HG03039 (cell line): ENCODE results near the gene HACD3.

Source experiments
- ATAC-seq: cut with Tn5 transposase; IDR thresholded peaks from one replicate; pipeline ENCODE4 v1.9.1; 2021; ENCODE audit warnings: mild to moderate bottlenecking, moderate library complexity; ENCODE audit not compliant: unreplicated experiment

Gene HACD3, protein sequence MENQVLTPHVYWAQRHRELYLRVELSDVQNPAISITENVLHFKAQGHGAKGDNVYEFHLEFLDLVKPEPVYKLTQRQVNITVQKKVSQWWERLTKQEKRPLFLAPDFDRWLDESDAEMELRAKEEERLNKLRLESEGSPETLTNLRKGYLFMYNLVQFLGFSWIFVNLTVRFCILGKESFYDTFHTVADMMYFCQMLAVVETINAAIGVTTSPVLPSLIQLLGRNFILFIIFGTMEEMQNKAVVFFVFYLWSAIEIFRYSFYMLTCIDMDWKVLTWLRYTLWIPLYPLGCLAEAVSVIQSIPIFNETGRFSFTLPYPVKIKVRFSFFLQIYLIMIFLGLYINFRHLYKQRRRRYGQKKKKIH

DNA sequence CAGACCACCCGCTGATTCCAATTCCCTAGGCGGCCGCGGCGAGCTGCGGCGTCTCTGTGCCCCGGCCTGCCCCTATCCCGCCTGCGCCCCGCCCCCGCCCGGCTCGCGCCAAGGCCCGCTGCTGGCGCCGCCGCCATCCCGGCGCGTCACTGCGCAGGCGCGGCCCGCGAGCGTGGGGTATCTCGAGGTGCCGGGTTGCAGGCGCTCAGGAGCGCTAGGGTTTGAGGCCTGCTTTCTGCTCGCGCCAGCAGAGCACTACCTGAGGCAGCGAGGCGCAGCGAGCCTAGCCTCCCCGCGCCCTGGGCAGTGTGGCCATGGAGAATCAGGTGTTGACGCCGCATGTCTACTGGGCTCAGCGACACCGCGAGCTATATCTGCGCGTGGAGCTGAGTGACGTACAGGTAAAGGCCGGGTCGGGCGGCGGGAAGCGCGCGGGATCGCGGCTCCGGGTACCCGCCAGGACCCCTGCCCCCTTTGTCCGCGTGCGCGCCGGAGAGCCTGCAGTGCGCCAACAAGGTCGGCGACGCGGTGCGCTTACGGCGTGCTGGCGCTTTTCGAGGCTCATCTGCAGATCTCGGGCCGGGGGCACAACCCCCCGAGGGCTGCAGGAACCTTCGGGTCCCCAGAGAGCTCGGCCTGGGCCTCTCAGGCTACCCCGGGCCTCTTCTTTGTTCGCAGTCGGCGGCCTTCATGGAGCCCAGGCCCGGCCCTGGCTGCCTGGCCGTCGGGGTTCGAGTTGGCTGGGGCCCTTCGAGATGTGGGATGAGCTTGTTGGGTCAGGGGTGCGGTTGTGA is at the start of gene HACD3:
TSS of gene HACD3 (plus strand) at position 146 of the 794 bp plus-strand sequence. CDS start at position 315, 169 bp downstream.
- peak; percentile 74 for ATAC-seq

DNA sequence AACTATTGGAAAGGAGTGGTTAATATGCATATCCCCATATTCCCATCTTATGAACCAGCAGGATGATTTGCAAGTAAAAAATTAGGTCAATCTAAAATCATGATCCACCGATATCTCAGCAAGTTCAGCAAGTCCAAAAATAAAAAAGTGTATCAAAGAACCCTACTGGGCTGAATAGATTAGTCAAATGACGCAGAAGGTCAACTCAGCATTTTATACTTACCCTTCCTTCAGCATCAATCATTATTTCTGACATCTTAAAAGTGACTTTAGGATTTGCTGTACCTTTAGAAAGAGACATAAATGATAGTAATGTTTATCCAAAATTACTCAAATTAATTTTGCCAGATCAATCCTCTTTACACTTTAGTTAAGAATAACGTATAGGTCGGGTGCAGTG is 45.4 kb upstream of the HACD3 start:
- ATAC-seq: no peak

DNA sequence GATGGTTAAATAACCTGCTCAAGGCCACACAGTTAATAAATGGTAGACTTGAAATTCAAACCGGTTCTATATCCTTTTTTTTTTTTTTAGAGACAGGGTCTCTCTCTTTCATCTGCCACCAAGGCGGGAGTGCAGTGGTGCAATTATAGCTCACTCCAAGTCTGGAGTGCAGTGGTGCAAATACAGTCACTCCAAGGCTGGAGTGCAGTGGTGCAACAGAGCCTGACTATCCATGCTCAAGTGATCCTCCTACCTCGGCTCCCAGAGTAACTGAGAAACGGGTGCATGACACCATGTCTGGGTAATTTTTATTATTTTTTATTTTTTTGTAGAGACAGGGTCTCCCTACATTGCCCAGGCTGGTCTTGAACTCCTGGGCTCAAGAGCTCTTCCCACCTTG is 36.2 kb upstream of the HACD3 start:
- ATAC-seq: no peak

DNA sequence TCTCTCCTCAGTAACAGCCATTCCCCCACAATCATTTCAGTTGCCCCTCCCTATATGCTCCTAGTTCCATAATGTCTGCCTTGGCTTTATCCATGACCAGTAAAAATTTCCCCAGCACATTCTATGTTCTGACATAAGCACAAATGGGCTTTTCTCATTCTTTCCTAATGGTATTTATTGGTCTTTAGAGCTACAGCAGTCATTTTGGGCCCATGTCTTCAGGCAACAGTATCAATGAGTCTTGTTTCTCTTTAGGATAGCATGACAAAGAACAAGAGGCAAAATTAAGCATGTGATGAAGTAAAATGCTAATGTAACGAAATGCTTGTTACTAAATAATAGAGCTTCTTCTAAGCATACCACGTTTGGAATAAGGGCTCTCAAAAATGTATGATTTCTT is 20.9 kb upstream of the HACD3 start:
- ATAC-seq: no peak

DNA sequence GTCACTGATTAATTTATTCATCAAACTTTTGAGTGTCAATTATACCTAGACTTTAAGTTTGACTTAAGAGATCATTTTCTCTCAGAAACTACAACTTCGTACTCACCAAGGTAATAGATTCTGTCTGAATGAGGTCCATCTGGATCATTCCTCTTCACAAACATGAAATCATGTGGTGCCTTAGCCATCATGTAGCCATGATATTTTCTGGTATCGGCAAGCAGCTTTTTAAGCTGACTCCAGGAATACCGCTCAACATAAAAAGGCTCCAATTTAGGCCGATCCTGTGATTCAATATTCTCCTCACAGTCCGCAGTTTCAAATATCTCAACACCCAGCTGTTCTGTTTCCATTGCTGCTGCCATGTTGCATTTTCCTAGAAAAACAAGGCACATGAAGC is 18.1 kb upstream of the HACD3 start:
- no peak for ATAC-seq

DNA sequence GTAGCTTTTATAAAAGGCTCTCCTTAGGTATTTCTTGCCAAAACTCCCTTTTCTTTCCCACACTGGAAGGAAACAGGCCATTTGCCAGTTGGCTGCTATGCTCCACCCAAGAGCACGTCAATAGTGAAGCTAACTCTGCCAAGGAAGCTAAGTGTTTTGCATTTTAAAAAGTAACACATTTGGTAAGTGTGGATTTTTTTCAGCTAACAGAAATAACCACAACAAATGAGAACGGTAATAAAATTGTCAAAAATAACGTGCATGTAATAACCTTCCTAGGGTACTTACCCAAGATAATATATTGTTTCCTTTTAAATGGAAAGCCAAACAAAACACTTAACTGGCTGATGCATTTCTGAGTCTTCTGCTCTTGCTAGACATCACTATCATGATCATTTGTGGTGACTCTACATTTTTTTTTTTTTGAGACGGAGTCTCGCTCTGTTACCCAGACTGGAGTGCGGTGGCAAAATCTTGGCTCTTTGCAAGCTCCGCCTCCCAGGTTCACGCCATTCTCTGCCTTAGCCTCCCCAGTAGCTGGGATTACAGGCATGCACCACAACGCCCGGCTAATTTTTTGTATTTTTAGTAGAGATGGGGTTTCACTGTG is 17.4 kb upstream of the HACD3 start:
- no peak for ATAC-seq

DNA sequence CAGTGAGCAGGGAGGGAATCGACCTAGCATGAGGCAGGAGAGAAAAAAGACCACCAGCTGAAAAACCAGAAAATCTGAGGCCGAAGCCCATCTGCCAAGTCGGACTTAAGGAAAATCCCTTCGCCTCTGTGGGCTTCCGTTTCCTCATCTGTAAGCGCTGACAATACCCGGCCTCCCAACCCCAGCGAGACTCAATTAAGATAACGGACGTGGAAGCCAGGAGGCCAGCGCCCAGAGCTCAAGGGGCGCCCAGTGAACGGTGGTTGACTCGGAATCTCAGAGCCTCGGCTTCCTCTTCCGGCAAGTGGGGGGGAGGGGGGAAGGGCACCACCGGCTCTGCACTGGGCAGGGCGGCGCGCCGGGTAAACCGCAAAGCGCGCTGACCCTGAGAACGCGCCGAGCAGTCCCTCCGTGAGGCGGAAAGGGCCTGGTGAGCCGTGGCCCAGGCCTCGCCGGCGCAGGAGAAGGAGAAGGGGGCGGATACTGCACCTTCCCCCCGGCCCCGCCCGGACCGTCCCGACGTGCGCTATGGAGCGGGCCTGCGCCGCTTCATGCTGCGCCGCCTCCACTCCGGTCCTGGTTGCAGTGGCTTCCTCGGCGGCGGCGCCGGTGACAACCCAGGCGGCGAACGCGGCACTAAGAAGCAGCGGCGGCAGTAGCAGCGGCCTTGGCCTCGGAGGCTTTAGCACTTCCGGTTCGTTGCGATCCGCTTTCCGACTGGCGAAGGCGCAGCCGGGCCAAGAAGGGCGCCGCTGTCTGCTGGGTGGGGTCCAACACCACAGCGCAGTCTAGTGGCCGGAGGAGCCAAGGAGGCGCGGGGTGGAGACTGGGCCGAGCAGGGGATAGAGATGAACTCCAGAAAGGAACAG is 13.0 kb upstream of the HACD3 start, which contains the start of gene DPP8:
TSS of gene DPP8 (minus strand) at position 693 of the 869 bp plus-strand sequence. CDS start 5,136 bp downstream, outside the sequence.
- peak; percentile 92 for ATAC-seq

DNA sequence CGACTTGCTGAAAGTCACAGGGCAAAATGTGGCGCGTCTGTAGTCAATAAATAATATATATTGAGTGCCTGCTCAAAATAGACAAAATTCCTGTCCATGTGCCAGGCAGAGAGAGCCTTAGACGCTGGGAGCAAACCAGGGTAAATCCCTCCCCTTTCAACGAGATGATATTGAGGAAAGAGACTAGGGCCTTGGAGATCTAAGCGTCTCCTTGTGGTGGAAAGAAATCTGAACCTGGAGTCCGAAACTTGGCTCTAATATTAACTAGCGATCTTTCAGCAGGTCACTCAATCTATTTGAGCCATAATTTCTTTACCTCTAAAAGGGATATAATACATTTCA is 12.4 kb upstream of the HACD3 start:
- no peak for ATAC-seq

DNA sequence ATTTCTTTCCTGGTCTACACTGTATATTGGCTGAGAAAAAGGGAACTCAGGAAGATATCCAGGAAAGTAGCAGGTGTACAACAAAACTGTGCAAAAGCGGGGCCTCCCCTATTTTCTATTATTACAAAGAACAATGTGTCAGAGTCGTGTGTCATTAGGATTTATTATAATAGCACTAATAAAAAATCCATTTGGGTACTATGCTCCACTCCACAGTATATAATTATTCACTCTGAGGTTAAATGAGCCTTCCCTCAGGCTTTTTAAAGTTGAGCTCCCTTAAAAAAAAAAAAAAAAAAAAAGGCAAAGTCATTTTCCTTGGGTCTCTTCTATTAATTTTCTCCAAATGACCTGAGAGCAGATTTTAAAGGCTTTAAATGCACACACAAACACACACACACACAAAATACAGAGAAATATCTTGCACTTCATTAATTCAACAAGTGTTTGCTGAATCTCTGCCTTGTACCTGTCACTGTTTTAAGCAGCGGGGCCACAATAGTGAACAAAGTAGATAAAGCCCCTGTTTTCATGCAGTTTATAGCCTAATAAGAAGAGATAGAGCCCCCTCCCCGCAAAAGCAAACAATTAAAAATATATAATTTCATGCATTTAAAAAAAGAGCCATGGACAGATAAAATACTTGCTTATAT is 11.5 kb upstream of the HACD3 start:
- no peak for ATAC-seq

DNA sequence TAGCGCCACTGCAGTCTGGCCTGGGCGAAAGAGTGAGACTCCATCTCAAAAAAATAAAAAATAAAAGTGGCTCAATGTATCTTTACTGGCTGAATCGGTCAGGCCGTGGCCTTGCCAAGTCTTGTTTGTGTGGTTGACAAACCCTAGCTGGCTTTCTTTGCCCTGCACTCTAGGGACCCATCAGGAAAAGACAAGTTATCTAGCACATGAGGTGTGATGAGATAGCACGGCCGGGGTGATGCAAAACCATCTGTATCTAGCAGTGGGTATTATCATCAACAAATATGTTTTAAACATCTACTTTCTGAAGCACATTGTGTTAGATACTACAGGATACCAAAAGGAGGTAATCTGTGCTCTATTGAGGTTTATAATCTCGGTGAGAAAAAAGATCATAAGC is 8.9 kb upstream of the HACD3 start:
- no peak for ATAC-seq

DNA sequence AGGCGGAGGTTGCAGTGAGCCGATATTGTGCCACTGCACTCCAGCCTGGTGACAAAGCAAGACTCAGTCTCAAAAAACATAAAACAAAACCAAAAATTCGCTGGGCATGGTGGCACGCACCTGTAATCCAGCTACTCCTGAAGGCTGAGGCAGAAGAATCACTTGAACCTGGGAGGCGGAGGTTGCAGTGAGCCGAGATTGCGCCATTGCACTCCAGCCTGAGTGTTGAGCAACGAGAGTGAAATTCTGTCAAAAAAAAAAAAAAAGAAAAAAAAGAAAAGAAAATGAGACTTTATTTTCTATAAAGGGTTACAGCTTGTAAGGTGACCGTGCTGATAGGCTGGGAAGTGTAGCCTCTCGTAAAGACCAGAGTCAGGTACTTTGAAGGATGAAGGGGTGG is 6.0 kb upstream of the HACD3 start:
- ATAC-seq: no peak

DNA sequence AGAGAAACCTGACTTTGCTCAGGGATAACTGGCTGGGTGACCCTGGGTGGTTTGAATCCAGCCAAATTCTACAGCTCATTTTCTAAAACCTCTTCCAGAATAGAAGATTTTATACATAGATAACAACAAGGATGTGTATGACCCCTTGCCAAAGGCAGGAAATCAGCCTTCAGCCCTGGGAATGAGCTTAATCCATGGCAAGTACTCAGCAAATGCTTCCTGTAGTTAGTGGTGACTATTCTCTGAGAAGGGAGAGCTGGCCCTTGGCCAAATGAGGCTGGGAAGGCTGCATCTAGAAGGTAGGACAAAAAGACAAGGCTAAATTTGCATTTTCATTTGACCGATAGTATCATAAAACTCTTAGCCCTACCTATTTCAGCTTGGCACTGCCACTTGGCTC is 4.6 kb upstream of the HACD3 start:
- no peak for ATAC-seq

DNA sequence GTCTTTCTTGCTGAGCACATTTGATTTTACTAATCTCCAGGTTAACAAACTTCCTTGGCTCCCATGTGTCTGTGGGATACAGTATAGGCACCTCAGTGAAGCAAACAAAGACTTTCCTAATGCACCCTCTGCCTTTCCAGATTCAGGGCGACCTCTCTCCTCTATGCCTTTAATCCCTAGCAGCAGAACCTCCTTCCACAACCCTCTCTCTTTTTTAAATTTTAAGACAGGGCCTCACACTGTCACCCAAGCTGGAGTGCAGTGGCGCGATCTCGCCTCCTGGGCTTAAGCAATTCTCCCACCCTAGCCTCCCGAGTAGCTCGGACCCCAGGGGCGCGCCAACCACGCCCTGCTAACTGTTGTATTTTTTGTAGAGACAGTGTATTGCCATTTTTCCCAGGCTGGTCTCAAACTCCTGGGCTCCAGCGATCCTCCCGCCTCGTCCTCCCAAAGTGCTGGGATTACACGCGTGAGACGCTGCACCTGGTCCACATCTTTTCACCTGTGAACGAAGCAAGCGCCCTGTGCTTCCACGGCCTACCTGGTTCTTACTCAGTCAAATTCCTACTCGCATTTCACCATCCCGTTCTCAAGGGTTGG is 1.7 kb upstream of the HACD3 start:
- ATAC-seq: no peak

DNA sequence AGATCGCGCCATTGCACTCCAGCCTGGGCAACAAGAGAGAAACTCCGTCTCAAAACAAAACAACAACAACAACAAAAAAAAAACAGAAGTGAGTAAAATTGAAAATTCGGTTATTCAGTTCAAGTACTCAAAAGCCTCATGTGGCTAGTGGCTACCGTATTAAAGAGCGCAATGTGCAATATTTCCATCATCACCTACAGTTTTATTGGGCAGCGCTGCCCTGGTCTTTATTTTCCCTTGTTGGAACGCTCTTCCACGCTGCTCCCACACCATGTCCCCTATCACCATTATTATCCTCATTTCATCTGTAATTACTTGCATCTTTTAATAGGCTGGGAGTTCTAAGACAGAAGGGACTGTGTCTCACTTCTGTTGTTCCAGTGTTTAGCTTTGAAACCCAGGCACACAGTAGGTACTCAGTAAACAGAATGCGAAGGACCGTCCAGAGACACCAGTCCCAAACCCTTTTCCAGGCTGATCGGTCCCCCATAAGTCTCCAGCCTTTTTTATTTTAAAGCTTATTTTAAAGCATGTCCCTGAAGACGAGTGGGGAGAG is 423 bp upstream of the HACD3 start:
- no peak for ATAC-seq

DNA sequence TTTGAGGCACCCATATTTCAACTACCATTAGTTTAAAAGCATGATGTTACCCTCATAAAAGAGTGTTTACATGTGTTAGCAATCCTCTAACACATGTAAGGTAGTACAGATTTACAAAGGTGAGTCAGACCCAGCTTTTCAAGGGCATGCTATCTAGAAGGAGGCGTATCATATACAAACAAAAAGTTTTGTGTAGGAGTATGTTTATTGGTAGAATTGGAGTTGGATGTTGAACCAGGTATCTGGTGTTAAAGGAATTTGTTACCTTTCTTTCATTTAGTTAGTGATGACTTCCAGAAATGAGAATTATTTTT is 2.4 kb downstream of the HACD3 start:
- ATAC-seq: no peak

DNA sequence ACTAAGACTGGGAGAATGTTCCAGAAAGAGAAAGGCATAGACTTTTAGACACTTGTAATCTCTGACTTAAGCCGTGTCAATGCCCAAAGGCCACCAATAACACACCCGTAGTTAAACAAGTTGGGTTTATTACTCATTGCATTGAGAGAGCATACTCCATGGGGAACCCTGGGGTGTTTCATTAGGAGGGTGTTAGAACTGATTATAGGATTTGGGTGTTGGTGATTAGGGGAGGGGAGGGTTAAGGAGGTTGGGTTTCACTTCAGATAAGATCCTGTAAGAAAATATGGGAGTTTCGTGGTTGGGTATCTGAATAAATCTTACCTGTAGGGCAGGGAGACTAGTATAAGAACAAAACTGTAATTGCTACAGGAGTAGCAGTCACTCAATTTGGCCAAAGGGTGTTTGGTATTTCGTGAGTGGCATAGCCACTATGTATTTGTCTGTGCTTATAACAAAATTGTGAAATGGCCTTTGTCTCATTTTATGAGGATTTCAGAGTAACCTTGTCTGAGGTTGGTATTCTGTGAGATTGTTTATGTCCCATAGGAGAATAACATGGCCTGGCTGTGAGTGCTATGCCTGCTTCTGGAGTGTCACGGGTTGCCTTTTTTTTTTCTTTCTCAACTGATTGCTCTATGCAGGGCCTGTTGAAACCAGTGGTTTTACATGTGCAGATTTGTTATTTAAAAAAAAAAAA is 2.9 kb downstream of the HACD3 start:
- ATAC-seq: no peak

DNA sequence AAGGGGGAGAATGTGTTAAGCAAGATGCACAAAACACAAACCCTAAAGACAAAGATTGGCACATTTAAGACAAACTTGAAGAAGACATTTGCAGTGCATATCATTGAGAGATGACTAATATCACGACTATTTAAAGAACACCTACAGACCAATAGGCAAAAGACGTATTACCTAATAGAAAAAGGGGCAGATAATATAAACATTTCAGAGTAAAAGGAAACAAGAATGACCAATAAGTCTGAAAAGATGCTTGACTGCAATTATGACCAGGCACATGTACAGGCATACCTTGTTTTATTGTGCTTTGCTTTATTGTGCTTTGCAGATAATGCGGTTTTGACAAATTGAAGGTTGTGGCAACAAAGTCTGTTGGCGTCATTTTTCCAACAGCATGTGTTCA is 4.9 kb downstream of the HACD3 start:
- ATAC-seq: no peak

DNA sequence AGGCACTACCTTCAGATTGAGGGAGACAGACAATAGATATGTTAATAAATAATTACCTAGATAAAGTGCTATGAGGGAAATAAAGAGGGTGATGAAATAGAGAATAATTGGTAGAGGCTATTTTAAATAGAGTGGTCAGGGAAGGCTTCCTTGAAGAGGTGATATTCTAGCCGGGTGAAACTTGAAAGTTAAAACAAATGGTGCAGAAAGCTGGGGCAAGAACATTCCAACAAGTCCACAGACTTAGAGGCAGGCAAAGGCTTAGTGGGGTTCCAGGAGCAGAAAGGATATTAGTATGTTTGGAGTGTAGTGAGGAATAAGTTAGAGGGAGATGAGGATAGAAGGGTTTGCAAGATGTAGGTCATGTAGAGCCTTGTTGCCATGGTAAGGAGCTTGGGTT is 10.1 kb downstream of the HACD3 start:
- no peak for ATAC-seq

DNA sequence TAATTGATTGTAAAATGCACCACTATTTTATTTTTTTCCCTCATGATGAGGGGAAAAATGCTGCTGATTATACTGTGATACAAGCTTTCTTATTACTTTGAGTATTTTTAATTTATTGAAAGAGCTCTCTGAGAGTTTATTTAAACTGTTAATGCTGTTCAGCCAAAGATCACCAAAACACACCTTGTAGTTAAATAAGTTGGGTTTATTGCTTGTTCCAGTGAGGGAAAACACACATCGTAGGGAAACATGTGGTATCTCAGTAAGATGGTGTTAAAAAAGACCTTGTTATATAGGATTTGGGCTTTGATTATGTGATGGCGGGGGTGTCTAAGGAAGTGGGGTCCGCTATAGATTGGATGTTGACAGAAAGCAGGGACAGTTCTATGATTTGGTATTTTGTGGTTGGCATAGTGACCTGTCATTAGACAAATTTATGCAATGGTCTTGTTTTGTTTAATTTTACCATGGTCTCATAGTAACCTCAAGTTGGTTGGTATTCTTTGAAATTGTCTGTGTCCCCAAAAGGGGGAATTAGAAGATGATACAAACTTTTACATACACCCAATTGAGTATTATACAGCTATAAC is 11.1 kb downstream of the HACD3 start:
- no peak for ATAC-seq
